HuH-7 (cell line): ENCODE results near the gene CASQ2.

ENCODE experiments used
- DNase-seq: peaks from one replicate; pipeline ENCODE4 v3.0.0; 2011; ENCODE audit warnings: low spot score

Gene CASQ2

DNA sequence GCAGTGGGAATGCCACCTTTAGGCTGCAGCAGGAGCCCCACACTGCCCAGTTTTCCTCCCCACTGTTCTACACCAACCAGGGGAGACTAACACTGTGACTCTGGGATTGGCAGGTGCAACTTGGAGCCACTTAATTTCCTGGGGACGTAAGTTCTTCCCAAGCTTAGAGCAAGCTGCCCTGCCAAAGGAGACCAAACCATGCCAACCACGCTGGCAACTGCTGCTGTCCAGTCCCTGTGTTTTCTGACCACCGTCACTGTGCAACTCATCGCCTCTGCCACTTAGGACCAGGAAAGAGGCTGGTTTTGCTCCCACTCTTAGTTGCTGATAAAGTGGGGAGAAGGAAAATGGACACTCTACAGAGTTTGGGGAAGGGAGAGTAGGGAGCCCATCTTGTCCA lies 76.3 kb downstream of the CASQ2 start:
- DNase-seq = no peak

GRCh38 chr1:115690972-115691371 lies 77.5 kb downstream of the CASQ2 start:
- no peak for DNase-seq

GRCh38 chr1:115687744-115688143 lies 80.8 kb downstream of the CASQ2 start:
- DNase-seq = no peak

DNA sequence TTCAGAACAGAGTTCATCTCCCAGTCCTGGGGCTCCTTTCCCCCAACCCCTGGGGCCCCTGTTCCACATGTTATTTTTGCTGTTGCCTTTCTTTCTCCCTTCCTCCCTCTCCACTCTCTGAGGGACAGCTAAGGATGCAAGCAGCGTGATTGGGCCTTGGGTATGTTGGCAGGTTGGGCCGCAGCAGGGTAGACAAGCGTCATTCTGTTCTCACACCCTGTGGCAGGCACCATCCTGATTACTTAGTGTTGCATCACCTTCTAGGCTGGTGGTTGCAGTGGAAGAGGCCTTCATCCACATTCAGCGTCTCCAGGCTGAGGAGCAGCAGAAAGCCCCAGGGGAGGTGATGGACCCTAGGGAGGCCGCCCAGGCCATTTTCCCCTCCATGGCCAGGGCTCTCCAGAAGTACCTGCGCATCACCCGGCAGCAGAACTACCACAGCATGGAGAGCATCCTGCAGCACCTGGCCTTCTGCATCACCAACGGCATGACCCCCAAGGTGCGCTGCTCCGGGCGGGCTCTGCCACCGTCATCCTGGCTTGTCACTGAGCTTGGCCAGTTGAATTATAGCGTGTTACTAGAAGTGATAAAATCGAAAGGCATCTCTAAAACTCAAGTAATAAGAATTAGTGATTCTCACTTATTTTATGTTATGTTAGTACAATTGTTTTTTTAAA lies 83.3 kb downstream of the CASQ2 start:
- DNase-seq = no peak

DNA sequence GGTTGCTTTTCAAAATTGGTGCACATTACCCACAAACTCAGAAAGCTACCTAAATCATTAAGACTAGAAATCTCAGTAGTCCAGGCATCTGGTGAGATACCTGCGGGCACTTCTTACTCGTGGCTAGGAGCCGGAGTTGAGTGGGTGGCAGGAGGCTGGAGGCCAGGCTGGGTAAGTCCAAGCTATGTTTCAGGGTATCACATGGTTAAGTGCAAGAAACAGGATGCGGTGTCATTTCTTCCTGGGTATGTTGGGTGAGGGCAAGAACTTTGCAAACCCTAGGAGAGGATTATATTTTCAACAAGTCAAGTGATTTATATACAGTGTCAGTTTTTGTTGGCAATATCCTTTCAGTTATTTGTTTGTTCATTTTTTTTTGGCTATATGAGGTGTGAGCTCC lies 85.7 kb downstream of the CASQ2 start:
- no peak for DNase-seq

- DNase-seq = no peak
These were observed 87.8 kb downstream of the CASQ2 start for GRCh38 chr1:115680730-115681111.

- no peak for DNase-seq
These were observed 89.3 kb downstream of the CASQ2 start for GRCh38 chr1:115679141-115679611.

GRCh38 chr1:115678141-115678540 lies 90.4 kb downstream of the CASQ2 start:
- no peak for DNase-seq

- DNase-seq = no peak
These were observed 90.9 kb downstream of the CASQ2 start for GRCh38 chr1:115677565-115677964.

GRCh38 chr1:115677182-115677555 lies 91.3 kb downstream of the CASQ2 start:
- no peak for DNase-seq

DNA sequence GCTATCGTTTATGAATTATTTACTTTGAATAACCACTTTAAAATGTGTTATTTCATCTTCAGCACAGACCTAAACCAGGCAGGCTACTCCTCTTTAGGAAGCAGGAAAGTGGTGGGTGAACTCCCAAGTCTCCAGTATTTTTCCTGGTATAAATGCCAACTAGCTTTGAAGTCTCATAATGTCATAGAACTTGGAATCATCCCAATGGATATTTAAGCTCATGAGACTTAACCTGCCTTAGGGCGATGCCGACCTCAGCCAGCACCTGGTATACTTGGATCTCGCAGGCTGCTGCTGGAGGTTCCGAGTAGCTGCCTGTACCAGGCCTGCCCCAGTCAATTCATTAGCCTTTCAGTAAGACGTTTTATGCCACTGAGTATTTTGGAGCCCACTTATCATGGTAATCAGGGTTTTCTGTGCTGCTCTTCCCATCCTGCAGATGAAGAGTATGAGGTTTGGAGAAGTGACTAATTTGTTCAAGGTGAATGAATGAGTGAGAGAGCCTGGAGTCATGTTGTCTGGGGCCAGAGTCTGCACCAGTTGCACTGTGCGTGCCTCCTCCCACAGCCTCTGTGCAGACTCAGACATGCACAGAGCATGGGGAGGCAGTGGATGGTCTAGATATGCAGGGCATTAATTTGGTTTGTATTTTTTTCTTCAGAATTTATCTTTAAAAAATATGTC lies 91.9 kb downstream of the CASQ2 start:
- no peak for DNase-seq

DNA sequence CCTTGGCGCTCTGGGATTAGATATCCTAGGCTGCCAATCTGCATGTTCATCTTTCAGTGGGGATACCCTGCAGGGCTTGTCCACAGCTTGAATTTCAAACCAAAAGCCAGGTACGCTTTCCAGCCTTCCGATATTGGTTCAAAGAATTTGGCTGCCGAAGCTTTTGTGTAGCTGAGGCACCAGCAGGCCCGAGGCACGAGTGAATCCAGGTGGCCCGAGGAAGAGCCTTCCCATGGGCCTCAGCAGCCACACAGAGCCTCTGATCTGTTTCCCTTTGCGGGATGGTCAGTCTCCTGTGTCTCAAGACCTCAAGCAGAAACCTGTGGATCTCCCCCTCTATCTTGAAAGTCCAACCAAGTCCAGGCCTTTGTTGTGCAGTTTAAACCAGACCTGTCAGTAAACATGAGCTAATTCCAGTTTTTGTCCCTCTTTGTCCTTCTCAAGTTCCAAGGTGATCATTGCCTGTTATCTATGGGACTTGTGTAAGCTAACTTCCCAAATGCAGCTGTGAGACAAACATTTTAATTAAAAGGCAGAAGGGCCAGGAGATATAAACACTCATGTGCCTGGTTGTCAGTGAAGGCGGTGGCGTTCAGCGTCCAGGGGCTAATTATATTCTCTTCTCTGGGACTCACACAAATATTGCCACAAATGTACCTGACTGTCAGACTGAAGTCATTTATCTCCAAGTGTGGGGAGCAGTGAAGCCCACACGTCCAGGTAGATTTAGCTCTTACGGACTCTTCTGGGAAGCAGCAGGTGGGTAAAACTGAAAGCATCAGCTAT lies 96.1 kb downstream of the CASQ2 start:
- no peak for DNase-seq

DNA sequence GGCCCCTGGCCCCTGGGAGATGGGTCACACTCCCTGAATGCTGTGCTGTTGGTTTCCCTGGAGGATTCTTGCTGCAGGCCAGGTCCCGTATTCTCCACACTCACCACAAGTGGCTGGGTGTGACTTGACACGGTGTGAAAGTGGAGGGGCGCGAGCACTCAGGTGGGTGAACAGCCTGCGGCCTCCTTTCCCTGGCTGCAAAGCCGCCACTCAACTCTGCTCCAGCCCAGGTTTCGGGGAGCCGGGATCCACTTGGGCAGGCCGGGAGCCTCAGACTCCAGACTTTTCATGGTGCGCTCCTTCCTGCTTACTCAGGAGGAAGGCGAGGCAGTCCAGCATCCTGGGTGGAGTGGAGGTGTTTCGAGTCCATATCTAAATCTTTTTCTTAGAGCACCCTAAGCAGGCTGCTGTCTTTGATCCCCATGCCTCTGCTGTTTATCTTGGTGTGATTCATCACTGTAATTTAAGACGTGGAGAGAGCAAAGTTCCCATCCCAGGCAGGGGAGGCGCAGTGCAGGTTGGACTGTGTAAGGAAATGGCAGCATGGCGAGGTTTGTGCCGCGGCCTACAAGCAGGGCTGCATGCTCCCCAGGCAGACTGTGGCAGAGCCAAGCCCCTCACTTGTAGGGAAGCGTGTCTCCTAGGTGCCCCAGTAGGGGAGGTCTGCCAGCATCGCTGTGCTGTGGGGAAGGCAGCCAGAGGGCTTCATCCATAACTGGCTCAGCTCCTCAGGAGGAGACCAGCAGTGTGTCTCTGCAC lies 97.2 kb downstream of the CASQ2 start:
- no peak for DNase-seq

DNA sequence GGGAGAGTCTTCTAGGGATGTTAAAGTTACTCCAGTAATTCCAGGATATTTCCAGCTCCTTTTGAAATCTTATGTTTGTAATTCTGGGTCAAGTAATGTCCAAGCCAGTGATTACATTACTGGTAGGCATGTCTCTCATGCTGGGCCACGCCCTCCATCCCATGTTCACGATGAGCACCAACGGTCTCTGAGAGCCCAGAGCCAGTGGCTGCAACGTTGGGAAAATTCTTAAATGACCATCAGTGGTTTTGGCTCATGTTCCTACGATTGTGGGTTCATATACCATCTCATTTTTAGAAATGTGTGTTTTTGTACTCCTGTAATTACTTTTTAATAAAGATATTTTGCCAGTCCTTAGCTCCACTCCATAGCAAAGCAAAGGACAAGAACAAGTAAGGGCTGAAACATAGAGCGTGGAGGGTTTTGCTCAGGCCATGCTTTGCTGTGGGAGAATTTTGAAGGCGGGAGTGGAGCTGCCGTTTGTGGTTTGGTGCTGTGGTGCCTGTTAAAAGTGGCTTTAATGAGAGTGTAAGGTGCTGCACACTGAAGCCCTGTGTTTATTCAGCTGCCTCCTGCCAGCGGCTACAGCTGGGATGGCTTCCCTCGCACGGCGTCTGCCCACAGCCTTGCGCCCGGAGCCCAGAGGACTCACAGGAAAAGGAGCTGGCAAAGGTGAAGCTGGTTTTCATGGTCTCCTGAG lies 97.9 kb downstream of the CASQ2 start:
- DNase-seq = no peak

DNA sequence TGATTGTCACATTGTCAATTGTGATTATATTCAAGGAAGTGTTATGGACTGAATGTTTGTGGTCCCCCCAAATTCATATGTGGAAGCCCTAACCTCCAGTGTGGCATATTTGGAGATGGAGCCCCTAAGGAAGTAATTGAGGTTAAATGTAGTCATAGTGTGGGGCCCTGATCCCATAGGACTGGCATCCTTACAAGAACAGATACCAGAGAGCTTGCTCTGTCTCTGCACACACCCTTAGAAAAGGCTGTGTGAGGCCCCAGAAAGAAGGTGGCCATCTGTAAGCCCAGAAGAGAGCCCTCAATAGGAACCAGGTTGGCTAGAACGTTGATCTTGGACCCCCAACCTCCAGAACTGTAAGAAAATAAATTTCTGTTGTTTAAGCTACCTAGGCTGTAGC lies 98.6 kb downstream of the CASQ2 start:
- DNase-seq = no peak

GRCh38 chr1:115669002-115669673 lies 99.4 kb downstream of the CASQ2 start:
- DNase-seq = no peak

DNA sequence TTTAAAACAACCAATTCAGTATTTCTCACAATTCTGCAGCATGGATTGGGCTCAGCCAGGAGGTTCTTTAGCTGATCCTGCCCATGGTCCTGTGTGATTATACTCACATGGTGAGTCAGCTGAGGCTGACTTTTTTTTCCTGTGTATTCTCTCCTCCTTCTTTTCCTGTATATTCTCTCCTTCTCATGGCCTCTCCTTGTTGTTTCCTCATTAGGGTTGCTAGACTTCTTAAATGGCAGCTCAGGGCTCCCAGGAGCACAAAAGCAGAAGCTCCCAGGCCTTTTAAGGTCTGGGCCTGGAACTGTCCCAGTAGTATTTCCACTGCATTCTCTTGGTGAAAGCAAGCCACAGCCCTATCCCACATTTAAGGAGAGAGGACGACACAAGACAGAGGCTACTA lies 99.9 kb downstream of the CASQ2 start:
- no peak for DNase-seq

DNA sequence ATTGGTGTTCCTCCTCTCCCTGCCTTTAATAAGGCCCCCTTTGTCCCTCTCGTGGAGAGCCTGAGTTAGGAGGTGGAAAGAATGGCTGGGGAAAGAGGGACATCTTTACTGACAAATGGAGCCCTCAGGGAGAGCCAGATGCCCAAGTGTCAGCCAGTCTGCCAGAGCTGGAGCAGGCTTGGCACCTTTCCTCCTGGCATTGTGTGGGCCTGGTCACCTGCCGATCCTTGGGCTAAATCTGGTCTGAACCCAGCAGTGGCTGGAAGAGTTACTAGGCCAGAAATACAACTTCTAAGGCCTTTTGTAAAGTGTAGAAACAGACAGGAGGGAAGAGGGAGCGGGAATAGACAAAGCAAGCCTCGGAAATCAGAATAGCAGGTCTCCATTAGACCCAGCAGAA lies 101.8 kb downstream of the CASQ2 start:
- no peak for DNase-seq

GRCh38 chr1:115666206-115666605 lies 102.3 kb downstream of the CASQ2 start:
- DNase-seq = no peak

DNA sequence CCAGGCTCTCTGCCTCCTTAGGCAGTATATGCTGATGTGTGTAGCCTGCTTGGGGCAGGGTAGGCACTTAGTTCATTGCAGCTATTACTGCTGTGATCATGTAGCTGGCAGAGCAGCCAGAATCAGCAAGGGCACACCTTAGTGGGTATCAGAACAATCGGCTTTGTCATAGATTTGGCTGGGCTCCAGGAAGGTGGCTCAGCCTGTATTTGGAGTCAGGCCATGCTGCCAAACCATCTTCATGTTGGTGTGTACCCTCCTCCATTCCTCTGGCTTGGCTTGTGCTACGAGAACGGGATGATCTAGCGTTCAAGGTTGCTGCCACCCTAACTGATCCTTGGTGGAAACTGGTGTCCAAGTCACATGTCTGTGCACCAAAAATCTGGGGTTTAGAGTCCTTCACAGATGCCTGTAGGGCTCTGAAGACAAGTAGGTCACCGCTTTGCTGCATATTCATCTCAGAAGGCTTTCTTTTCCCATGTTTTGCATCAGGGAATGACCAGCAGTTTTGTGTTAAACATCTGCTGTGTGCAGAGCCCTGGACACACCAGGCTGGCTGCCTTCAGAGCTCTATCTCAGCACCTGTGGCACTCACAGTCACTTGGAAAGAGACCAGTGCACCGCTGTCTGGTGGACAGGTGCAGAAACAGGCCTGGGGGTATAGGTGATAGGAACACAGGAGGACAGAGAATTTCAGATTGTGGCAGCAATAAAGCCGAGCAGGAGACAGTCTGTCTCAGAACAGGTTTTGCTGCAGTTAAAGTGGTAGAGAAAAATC lies 103.0 kb downstream of the CASQ2 start:
- no peak for DNase-seq
